ENCODE data around the gene SCEL. TPM values are rescaled to one million over a fixed set of nuclear protein-coding genes. Genes with fewer than 3 reads are reported as not detected.
A peak's percentile ranks its signal among the peaks of the same experiment; 100 is the strongest.

Gene SCEL
- polyA plus RNA-seq, 2 of the 4 experiments (the other 2 are of a cell fraction) = 0.06 to 1.4 TPM

DNA sequence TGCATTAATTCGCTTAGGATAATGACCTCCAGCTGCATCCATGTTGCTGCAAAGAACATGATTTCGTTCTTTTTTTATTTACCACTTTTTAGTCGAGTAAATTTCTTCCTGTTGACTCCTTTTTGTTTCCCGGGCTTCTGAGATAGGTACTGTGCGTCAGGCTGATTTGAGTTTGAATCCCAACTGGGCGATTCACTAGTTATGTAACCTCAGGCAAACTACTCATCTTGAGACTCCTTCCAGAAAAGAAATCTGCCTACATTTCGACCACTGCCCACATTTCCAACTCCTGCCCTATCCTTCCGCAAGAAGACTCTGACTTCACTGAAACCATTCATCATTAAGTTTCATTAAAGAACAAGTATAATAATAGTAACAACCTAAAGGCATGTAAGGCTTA, 8.2 kb downstream of the SCEL start:
- TF ChIP-seq CHD4 (IDR thresholded peaks at IDR 0.05; ENCODE audit: borderline replicate concordance) (no peak), MAZ (IDR thresholded peaks at IDR 0.05; ENCODE audit: borderline replicate concordance, low read depth, low read length) (no peak), EP300 (IDR thresholded peaks at IDR 0.05) (no peak), SREBF2 (IDR thresholded peaks at IDR 0.05) (no peak), FOSL2 (IDR thresholded peaks at IDR 0.05) (no peak), FOSL2 (CRISPR knock-in tag; IDR thresholded peaks at IDR 0.05) (no peak), RFX5 (IDR thresholded peaks at IDR 0.05) (no peak), JUN (IDR thresholded peaks at IDR 0.05) (no peak)
- TF ChIP-seq, protein P1, sequence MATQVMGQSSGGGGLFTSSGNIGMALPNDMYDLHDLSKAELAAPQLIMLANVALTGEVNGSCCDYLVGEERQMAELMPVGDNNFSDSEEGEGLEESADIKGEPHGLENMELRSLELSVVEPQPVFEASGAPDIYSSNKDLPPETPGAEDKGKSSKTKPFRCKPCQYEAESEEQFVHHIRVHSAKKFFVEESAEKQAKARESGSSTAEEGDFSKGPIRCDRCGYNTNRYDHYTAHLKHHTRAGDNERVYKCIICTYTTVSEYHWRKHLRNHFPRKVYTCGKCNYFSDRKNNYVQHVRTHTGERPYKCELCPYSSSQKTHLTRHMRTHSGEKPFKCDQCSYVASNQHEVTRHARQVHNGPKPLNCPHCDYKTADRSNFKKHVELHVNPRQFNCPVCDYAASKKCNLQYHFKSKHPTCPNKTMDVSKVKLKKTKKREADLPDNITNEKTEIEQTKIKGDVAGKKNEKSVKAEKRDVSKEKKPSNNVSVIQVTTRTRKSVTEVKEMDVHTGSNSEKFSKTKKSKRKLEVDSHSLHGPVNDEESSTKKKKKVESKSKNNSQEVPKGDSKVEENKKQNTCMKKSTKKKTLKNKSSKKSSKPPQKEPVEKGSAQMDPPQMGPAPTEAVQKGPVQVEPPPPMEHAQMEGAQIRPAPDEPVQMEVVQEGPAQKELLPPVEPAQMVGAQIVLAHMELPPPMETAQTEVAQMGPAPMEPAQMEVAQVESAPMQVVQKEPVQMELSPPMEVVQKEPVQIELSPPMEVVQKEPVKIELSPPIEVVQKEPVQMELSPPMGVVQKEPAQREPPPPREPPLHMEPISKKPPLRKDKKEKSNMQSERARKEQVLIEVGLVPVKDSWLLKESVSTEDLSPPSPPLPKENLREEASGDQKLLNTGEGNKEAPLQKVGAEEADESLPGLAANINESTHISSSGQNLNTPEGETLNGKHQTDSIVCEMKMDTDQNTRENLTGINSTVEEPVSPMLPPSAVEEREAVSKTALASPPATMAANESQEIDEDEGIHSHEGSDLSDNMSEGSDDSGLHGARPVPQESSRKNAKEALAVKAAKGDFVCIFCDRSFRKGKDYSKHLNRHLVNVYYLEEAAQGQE (IDR thresholded peaks at IDR 0.05) = no peak
- TF ChIP-seq, protein P2, sequence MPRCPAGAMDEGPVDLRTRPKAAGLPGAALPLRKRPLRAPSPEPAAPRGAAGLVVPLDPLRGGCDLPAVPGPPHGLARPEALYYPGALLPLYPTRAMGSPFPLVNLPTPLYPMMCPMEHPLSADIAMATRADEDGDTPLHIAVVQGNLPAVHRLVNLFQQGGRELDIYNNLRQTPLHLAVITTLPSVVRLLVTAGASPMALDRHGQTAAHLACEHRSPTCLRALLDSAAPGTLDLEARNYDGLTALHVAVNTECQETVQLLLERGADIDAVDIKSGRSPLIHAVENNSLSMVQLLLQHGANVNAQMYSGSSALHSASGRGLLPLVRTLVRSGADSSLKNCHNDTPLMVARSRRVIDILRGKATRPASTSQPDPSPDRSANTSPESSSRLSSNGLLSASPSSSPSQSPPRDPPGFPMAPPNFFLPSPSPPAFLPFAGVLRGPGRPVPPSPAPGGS (IDR thresholded peaks at IDR 0.05) = no peak
- TF ChIP-seq, protein P3, sequence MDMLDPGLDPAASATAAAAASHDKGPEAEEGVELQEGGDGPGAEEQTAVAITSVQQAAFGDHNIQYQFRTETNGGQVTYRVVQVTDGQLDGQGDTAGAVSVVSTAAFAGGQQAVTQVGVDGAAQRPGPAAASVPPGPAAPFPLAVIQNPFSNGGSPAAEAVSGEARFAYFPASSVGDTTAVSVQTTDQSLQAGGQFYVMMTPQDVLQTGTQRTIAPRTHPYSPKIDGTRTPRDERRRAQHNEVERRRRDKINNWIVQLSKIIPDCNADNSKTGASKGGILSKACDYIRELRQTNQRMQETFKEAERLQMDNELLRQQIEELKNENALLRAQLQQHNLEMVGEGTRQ (IDR thresholded peaks at IDR 0.05) = no peak
- Histone ChIP-seq H3K27ac (no peak overlapping the region), H3K4me3 (no peak overlapping the region), H3K4me2 (0 out of 3 replicates have a peak overlapping the region, but pooled peaks have one; percentile 34), H3K4me1 (peaks cover 6% of the 10 kb centered on the region; the same call in 1 of the 3 replicates), H3K9me3 (no peaks in the 10 kb centered on the region)
- DNase-seq (ENCODE audit: low read depth in 1 of 2, low spot score in 1 of 2) = no peak
- WGBS (ENCODE audit: missing lambda C conversion rate) = 72% methylated on average over 8 of the region's 8 CpGs
- ATAC-seq = no peak
- CTCF ChIA-PET = no interaction called here
- POLR2A ChIA-PET = no interaction called here
- no peak for FAIRE-seq

DNA sequence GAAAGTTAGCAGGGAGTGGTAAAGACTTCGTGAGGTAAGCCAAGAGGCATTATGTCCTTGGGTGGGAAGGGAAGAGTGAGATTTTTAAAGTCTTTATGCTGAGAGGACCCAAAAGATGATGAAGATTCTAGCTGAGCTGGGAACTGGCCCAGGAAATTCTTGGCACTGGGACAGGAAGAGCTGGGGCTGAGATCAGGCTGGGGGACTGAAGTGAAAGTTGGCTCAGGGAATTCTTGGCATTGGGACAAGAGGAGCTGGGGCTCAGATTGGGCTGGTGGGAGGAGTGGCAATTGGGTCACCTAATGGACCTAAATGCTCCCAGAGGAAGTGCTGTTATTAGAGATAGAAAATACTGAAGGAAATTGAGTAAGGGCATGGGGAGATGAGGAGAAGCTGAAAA, 8.8 kb downstream of the SCEL start:
- ChIA-PET CTCF (interaction anchor here (1.0 kb wide), 1 partner anchor 65 kb away, joined by 4 read pairs; no protein-coding TSS in a partner anchor), POLR2A (no interaction called here)
- Histone ChIP-seq H3K4me3 (no peak overlapping the region), H3K4me1 (peaks cover 6% of the 10 kb centered on the region; the same call in 1 of the 3 replicates), H3K4me2 (peak overlapping the region; percentile 34; the same call in 2 of the 3 replicates), H3K9me3 (no peaks in the 10 kb centered on the region), H3K27ac (no peak overlapping the region)
- ATAC-seq = no peak
- 20% methylated on average over 1 of the region's 1 CpG for WGBS (ENCODE audit: missing lambda C conversion rate)
- FAIRE-seq = no peak
- DNase-seq (ENCODE audit: low read depth in 1 of 2, low spot score in 1 of 2) = no peak
- TF ChIP-seq HOXB5 (CRISPR knock-in tag; IDR thresholded peaks at IDR 0.05) (no peak), POLR2AphosphoS2 (conservative IDR thresholded peaks at IDR 0.05; ENCODE audit: low read length) (no peak), FOXS1 (CRISPR knock-in tag; IDR thresholded peaks at IDR 0.05) (no peak), POLR2A (IDR thresholded peaks at IDR 0.05; ENCODE audit: low read length) (no peak), ZFP36 (IDR thresholded peaks at IDR 0.05; ENCODE audit: borderline replicate concordance, partially characterized antibody) (no peak), ZNF302 (CRISPR knock-in tag; IDR thresholded peaks at IDR 0.05) (no peak), CHD2 (IDR thresholded peaks at IDR 0.05; ENCODE audit: low read length, partially characterized antibody) (no peak), SMC3 (IDR thresholded peaks at IDR 0.05) (no peak), RCOR1 (IDR thresholded peaks at IDR 0.05; ENCODE audit: low read depth, low read length) (no peak), CEBPB (IDR thresholded peaks at IDR 0.05) (no peak), CBX8 (IDR thresholded peaks at IDR 0.05) (no peak)
- TF ChIP-seq, protein P1 (IDR thresholded peaks at IDR 0.05) = no peak
- TF ChIP-seq, protein P3 (IDR thresholded peaks at IDR 0.05) = no peak
- TF ChIP-seq, protein P4, sequence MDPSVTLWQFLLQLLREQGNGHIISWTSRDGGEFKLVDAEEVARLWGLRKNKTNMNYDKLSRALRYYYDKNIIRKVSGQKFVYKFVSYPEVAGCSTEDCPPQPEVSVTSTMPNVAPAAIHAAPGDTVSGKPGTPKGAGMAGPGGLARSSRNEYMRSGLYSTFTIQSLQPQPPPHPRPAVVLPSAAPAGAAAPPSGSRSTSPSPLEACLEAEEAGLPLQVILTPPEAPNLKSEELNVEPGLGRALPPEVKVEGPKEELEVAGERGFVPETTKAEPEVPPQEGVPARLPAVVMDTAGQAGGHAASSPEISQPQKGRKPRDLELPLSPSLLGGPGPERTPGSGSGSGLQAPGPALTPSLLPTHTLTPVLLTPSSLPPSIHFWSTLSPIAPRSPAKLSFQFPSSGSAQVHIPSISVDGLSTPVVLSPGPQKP (IDR thresholded peaks at IDR 0.05; ENCODE audit: low read depth, low read length) = no peak
- TF ChIP-seq, protein P5, sequence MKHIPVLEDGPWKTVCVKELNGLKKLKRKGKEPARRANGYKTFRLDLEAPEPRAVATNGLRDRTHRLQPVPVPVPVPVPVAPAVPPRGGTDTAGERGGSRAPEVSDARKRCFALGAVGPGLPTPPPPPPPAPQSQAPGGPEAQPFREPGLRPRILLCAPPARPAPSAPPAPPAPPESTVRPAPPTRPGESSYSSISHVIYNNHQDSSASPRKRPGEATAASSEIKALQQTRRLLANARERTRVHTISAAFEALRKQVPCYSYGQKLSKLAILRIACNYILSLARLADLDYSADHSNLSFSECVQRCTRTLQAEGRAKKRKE (CRISPR knock-in tag; IDR thresholded peaks at IDR 0.05; ENCODE audit: low read depth) = no peak
- TF ChIP-seq, protein P2 (IDR thresholded peaks at IDR 0.05) = no peak
